Measurements from ENCODE around the gene SYNM.

Gene SYNM

GRCh38 chr15:99087405-99087943 is 17.4 kb upstream of the SYNM start:
- Histone ChIP-seq H3K4me1 (ENCODE audit: control insufficient read depth, insufficient read depth, low read length) (no peaks in the 10 kb centered on the region), H3K4me3 (ENCODE audit: low read length) (no peak overlapping the region)
- no peak for DNase-seq (ENCODE audit: low read depth)

GRCh38 chr15:99090011-99090699 is 14.7 kb upstream of the SYNM start:
- Histone ChIP-seq H3K4me1 (ENCODE audit: control insufficient read depth, insufficient read depth, low read length) (no peaks in the 10 kb centered on the region), H3K27me3 (replicated peaks; ENCODE audit: control insufficient read depth, insufficient read depth, low read length) (peaks cover 4% of the 10 kb centered on the region), H3K36me3 (ENCODE audit: control insufficient read depth, insufficient read depth, low read length, severe bottlenecking) (no peaks in the 10 kb centered on the region), H3K9ac (ENCODE audit: low read length) (no peak overlapping the region), H3K9me3 (ENCODE audit: control insufficient read depth, low read length) (no peaks in the 10 kb centered on the region), H3K4me3 (ENCODE audit: low read length) (no peak overlapping the region)
- no peak for DNase-seq (ENCODE audit: low read depth)

More at GRCh38 chr15:99087405-99087943, 17.4 kb upstream of the SYNM start:
- peaks cover 5% of the 10 kb centered on the region for H3K9me3 ChIP-seq (ENCODE audit: control insufficient read depth, low read length)
- H3K9ac ChIP-seq (ENCODE audit: low read length), result no peak overlapping the region
- H3K27me3 ChIP-seq (replicated peaks; ENCODE audit: control insufficient read depth, insufficient read depth, low read length), result no peaks in the 10 kb centered on the region
- H3K36me3 ChIP-seq (ENCODE audit: control insufficient read depth, insufficient read depth, low read length, severe bottlenecking), result no peaks in the 10 kb centered on the region

- Histone ChIP-seq H3K27me3 (replicated peaks; ENCODE audit: control insufficient read depth, insufficient read depth, low read length) (peaks cover 4% of the 10 kb centered on the region), H3K36me3 (ENCODE audit: control insufficient read depth, insufficient read depth, low read length, severe bottlenecking) (no peaks in the 10 kb centered on the region), H3K9ac (ENCODE audit: low read length) (no peak overlapping the region), H3K4me1 (ENCODE audit: control insufficient read depth, insufficient read depth, low read length) (no peaks in the 10 kb centered on the region), H3K4me3 (ENCODE audit: low read length) (no peak overlapping the region), H3K9me3 (ENCODE audit: control insufficient read depth, low read length) (no peaks in the 10 kb centered on the region)
- no peak for DNase-seq (ENCODE audit: low read depth)
Observed at GRCh38 chr15:99090938-99091337, 13.9 kb upstream of the SYNM start.

- H3K9me3 ChIP-seq (ENCODE audit: control insufficient read depth, low read length), result no peaks in the 10 kb centered on the region
- DNase-seq (ENCODE audit: low read depth), result no peak
- peaks cover 7% of the 10 kb centered on the region for H3K27me3 ChIP-seq (replicated peaks; ENCODE audit: control insufficient read depth, insufficient read depth, low read length)
- no peak overlapping the region for H3K4me3 ChIP-seq (ENCODE audit: low read length)
- H3K9ac ChIP-seq (ENCODE audit: low read length), result no peak overlapping the region
- no peaks in the 10 kb centered on the region for H3K36me3 ChIP-seq (ENCODE audit: control insufficient read depth, insufficient read depth, low read length, severe bottlenecking)
- H3K4me1 ChIP-seq (ENCODE audit: control insufficient read depth, insufficient read depth, low read length), result no peaks in the 10 kb centered on the region
Observed at GRCh38 chr15:99092554-99093172, 12.2 kb upstream of the SYNM start.

- Histone ChIP-seq H3K36me3 (ENCODE audit: control insufficient read depth, insufficient read depth, low read length, severe bottlenecking) (no peaks in the 10 kb centered on the region), H3K4me3 (ENCODE audit: low read length) (no peak overlapping the region), H3K27me3 (replicated peaks; ENCODE audit: control insufficient read depth, insufficient read depth, low read length) (peaks cover 20% of the 10 kb centered on the region), H3K9ac (ENCODE audit: low read length) (no peak overlapping the region), H3K9me3 (ENCODE audit: control insufficient read depth, low read length) (no peaks in the 10 kb centered on the region), H3K4me1 (ENCODE audit: control insufficient read depth, insufficient read depth, low read length) (no peaks in the 10 kb centered on the region)
- DNase-seq (ENCODE audit: low read depth), result no peak
Observed at GRCh38 chr15:99095626-99096025, 9.3 kb upstream of the SYNM start.

- H3K36me3 ChIP-seq (ENCODE audit: control insufficient read depth, insufficient read depth, low read length, severe bottlenecking), result no peaks in the 10 kb centered on the region
- no peak for DNase-seq (ENCODE audit: low read depth)
- H3K4me3 ChIP-seq (ENCODE audit: low read length), result no peak overlapping the region
- no peaks in the 10 kb centered on the region for H3K4me1 ChIP-seq (ENCODE audit: control insufficient read depth, insufficient read depth, low read length)
- H3K27me3 ChIP-seq (replicated peaks; ENCODE audit: control insufficient read depth, insufficient read depth, low read length), result peaks cover 20% of the 10 kb centered on the region
- no peak overlapping the region for H3K9ac ChIP-seq (ENCODE audit: low read length)
- H3K9me3 ChIP-seq (ENCODE audit: control insufficient read depth, low read length), result no peaks in the 10 kb centered on the region
Observed at GRCh38 chr15:99096173-99096893, 8.5 kb upstream of the SYNM start.

- Histone ChIP-seq H3K9me3 (ENCODE audit: control insufficient read depth, low read length) (no peaks in the 10 kb centered on the region), H3K27me3 (replicated peaks; ENCODE audit: control insufficient read depth, insufficient read depth, low read length) (peaks cover 20% of the 10 kb centered on the region), H3K4me3 (ENCODE audit: low read length) (no peak overlapping the region), H3K4me1 (ENCODE audit: control insufficient read depth, insufficient read depth, low read length) (peaks cover 4% of the 10 kb centered on the region), H3K36me3 (ENCODE audit: control insufficient read depth, insufficient read depth, low read length, severe bottlenecking) (no peaks in the 10 kb centered on the region), H3K9ac (ENCODE audit: low read length) (no peak overlapping the region)
- no peak for DNase-seq (ENCODE audit: low read depth)
Observed at GRCh38 chr15:99096894-99097426, 7.9 kb upstream of the SYNM start.

GRCh38 chr15:99097441-99098410 is 7.2 kb upstream of the SYNM start:
- Histone ChIP-seq H3K4me1 (ENCODE audit: control insufficient read depth, insufficient read depth, low read length) (peaks cover 12% of the 10 kb centered on the region), H3K27me3 (replicated peaks; ENCODE audit: control insufficient read depth, insufficient read depth, low read length) (peaks cover 20% of the 10 kb centered on the region), H3K36me3 (ENCODE audit: control insufficient read depth, insufficient read depth, low read length, severe bottlenecking) (no peaks in the 10 kb centered on the region), H3K9me3 (ENCODE audit: control insufficient read depth, low read length) (no peaks in the 10 kb centered on the region), H3K4me3 (ENCODE audit: low read length) (no peak overlapping the region), H3K9ac (ENCODE audit: low read length) (no peak overlapping the region)
- DNase-seq (ENCODE audit: low read depth), result no peak

- DNase-seq (ENCODE audit: low read depth), result no peak
Observed at GRCh38 chr15:99098426-99098825, 6.5 kb upstream of the SYNM start.

GRCh38 chr15:99098991-99099390 is 5.9 kb upstream of the SYNM start:
- Histone ChIP-seq H3K4me3 (ENCODE audit: low read length) (no peak overlapping the region), H3K9me3 (ENCODE audit: control insufficient read depth, low read length) (no peaks in the 10 kb centered on the region), H3K27me3 (replicated peaks; ENCODE audit: control insufficient read depth, insufficient read depth, low read length) (peaks cover 20% of the 10 kb centered on the region), H3K4me1 (ENCODE audit: control insufficient read depth, insufficient read depth, low read length) (peaks cover 17% of the 10 kb centered on the region), H3K36me3 (ENCODE audit: control insufficient read depth, insufficient read depth, low read length, severe bottlenecking) (no peaks in the 10 kb centered on the region), H3K9ac (ENCODE audit: low read length) (no peak overlapping the region)
- DNase-seq (ENCODE audit: low read depth), result no peak

More at GRCh38 chr15:99098426-99098825, 6.5 kb upstream of the SYNM start:
- no peak overlapping the region for H3K9ac ChIP-seq (ENCODE audit: low read length)
- H3K36me3 ChIP-seq (ENCODE audit: control insufficient read depth, insufficient read depth, low read length, severe bottlenecking), result no peaks in the 10 kb centered on the region
- H3K27me3 ChIP-seq (replicated peaks; ENCODE audit: control insufficient read depth, insufficient read depth, low read length), result peaks cover 20% of the 10 kb centered on the region
- H3K4me1 ChIP-seq (ENCODE audit: control insufficient read depth, insufficient read depth, low read length), result peaks cover 17% of the 10 kb centered on the region
- no peak overlapping the region for H3K4me3 ChIP-seq (ENCODE audit: low read length)
- no peaks in the 10 kb centered on the region for H3K9me3 ChIP-seq (ENCODE audit: control insufficient read depth, low read length)
